GM21360 (cell line): ENCODE measurements around the gene SSR3.
"Not testable (repeated sequence)": the region's sequence is repeated elsewhere in the genome, so short reads cannot be mapped to it uniquely, and the experiment has no call there.

Experiments used
- ATAC-seq: cut with Tn5 transposase; IDR thresholded peaks from one replicate; pipeline ENCODE4 v1.9.1; 2021; ENCODE audit warnings: mild to moderate bottlenecking, moderate library complexity; ENCODE audit not compliant: unreplicated experiment

Gene SSR3

GRCh38 chr3:156554842-156555687 lies at the start of gene SSR3:
SSR3 (minus strand) TSS chr3:156555117; CDS start chr3:156555089, 28 bp downstream.
- peak; percentile 99 for ATAC-seq

- no peak for ATAC-seq
These were observed 49.2 kb upstream of the SSR3 start for GRCh38 chr3:156604064-156604641.

- ATAC-seq, result no peak
These were observed 48.6 kb upstream of the SSR3 start for GRCh38 chr3:156603379-156604017.

GRCh38 chr3:156602424-156602823 lies 47.5 kb upstream of the SSR3 start:
- ATAC-seq, result no peak

- no peak for ATAC-seq
These were observed 46.6 kb upstream of the SSR3 start for GRCh38 chr3:156601497-156601896.

- no peak for ATAC-seq
These were observed 45.9 kb upstream of the SSR3 start for GRCh38 chr3:156600834-156601233.

- ATAC-seq, result no peak
These were observed 44.4 kb upstream of the SSR3 start for GRCh38 chr3:156599089-156599874.

- no peak for ATAC-seq
These were observed 43.5 kb upstream of the SSR3 start for GRCh38 chr3:156598413-156598812.

GRCh38 chr3:156594219-156594683 lies 39.3 kb upstream of the SSR3 start:
- ATAC-seq, result no peak

GRCh38 chr3:156593814-156594213 lies 38.9 kb upstream of the SSR3 start:
- no peak for ATAC-seq

GRCh38 chr3:156589806-156590205 lies 34.9 kb upstream of the SSR3 start:
- not testable (repeated sequence) for ATAC-seq

- ATAC-seq, result peak; percentile 35
These were observed 32.8 kb upstream of the SSR3 start for GRCh38 chr3:156587760-156588069.

- peak; percentile 56 for ATAC-seq
These were observed 32.2 kb upstream of the SSR3 start for GRCh38 chr3:156586905-156587759.

- ATAC-seq, result no peak
These were observed 28.6 kb upstream of the SSR3 start for GRCh38 chr3:156583469-156583868.

- ATAC-seq, result peak; percentile 47
These were observed 27.7 kb upstream of the SSR3 start for GRCh38 chr3:156582532-156583183.

GRCh38 chr3:156581954-156582353 lies 27.0 kb upstream of the SSR3 start:
- no peak for ATAC-seq

GRCh38 chr3:156581033-156581432 lies 26.1 kb upstream of the SSR3 start:
- ATAC-seq, result no peak

- no peak for ATAC-seq
These were observed 24.5 kb upstream of the SSR3 start for GRCh38 chr3:156579427-156579851.

- no peak for ATAC-seq
These were observed 22.8 kb upstream of the SSR3 start for GRCh38 chr3:156577736-156578135.
